Measurements from ENCODE around the gene FLRT1.
A peak's percentile ranks its signal among the peaks of the same experiment; 100 is the strongest.
"Not testable (repeated sequence)": the region's sequence is repeated elsewhere in the genome, so short reads cannot be mapped to it uniquely, and the experiment has no call there.

Gene FLRT1

GRCh38 chr11:64025205-64025604, 10.5 kb upstream of the FLRT1 start:
- no peak for DNase-seq (ENCODE audit: low read depth, low spot score)

GRCh38 chr11:64026575-64027205, 9.0 kb upstream of the FLRT1 start:
- DNase-seq (ENCODE audit: low read depth, low spot score): no peak

- no peak for DNase-seq (ENCODE audit: low read depth, low spot score)
Measured at GRCh38 chr11:64027651-64028397, 7.9 kb upstream of the FLRT1 start.

- peak; percentile 67 for DNase-seq (ENCODE audit: low read depth, low spot score)
Measured at GRCh38 chr11:64028398-64029115, 7.2 kb upstream of the FLRT1 start.

- DNase-seq (ENCODE audit: low read depth, low spot score): no peak
Measured at GRCh38 chr11:64029773-64030172, 6.0 kb upstream of the FLRT1 start.

- no peak for DNase-seq (ENCODE audit: low read depth, low spot score)
Measured at GRCh38 chr11:64031001-64031400, 4.7 kb upstream of the FLRT1 start.

- no peak for DNase-seq (ENCODE audit: low read depth, low spot score)
Measured at GRCh38 chr11:64032050-64032449, 3.7 kb upstream of the FLRT1 start.

GRCh38 chr11:64034411-64034811, 1.3 kb upstream of the FLRT1 start:
- DNase-seq (ENCODE audit: low read depth, low spot score): no peak

GRCh38 chr11:64035081-64035524, 628 bp upstream of the FLRT1 start:
- DNase-seq (ENCODE audit: low read depth, low spot score): no peak

GRCh38 chr11:64036087-64037026, 626 bp downstream of the FLRT1 start:
- peak; percentile 75 for DNase-seq (ENCODE audit: low read depth, low spot score)

- DNase-seq (ENCODE audit: low read depth, low spot score): no peak
Measured at GRCh38 chr11:64037027-64037634, 1.4 kb downstream of the FLRT1 start.

GRCh38 chr11:64038500-64038899, 2.8 kb downstream of the FLRT1 start:
- no peak for DNase-seq (ENCODE audit: low read depth, low spot score)

GRCh38 chr11:64039012-64039665, 3.4 kb downstream of the FLRT1 start:
- no peak for DNase-seq (ENCODE audit: low read depth, low spot score)

GRCh38 chr11:64040684-64041322, 5.1 kb downstream of the FLRT1 start:
- DNase-seq (ENCODE audit: low read depth, low spot score): no peak

- DNase-seq (ENCODE audit: low read depth, low spot score): no peak
Measured at GRCh38 chr11:64041846-64042245, 6.1 kb downstream of the FLRT1 start.

GRCh38 chr11:64042301-64042700, 6.6 kb downstream of the FLRT1 start:
- no peak for DNase-seq (ENCODE audit: low read depth, low spot score)

GRCh38 chr11:64043545-64043944, 7.8 kb downstream of the FLRT1 start:
- no peak for DNase-seq (ENCODE audit: low read depth, low spot score)

- no peak for DNase-seq (ENCODE audit: low read depth, low spot score)
Measured at GRCh38 chr11:64044730-64045393, 9.1 kb downstream of the FLRT1 start.

GRCh38 chr11:64045700-64046099, 10.0 kb downstream of the FLRT1 start:
- no peak for DNase-seq (ENCODE audit: low read depth, low spot score)

- DNase-seq (ENCODE audit: low read depth, low spot score): not testable (repeated sequence)
Measured at GRCh38 chr11:64047373-64047772, 11.6 kb downstream of the FLRT1 start.
